Cardiac muscle cell (in vitro differentiated cells and primary cell): ENCODE results near the gene ADAMTS3. TPM values are rescaled to one million over a fixed set of nuclear protein-coding genes. Genes with fewer than 3 reads are reported as not detected.

Experiments used
- DNase-seq, 2 donors: peaks; one replicate each; pipeline versions ENCODE4 v3.0.0 to v3.0.0-alpha.2; 2010 to 2017; ENCODE audit warnings: low read depth in 1 of 2, low spot score in 1 of 2
- H3K27ac ChIP-seq: fragments of 200-600 bp; sonication (generic); 2 replicates; pipeline ENCODE4 v1.5.1; 2016
- H3K27me3 ChIP-seq: fragments of 200-600 bp; sonication (generic); 2 replicates; pipeline ENCODE4 v1.6.0; 2016; ENCODE audit warnings: control low read depth
- H3K36me3 ChIP-seq: fragments of 200-600 bp; sonication (generic); 2 replicates; pipeline ENCODE4 v1.5.1; 2016; ENCODE audit warnings: control low read depth
- H3K4me1 ChIP-seq: fragments of 200-600 bp; sonication (generic); 2 replicates; pipeline ENCODE4 v1.8.1; 2017; ENCODE audit warnings: low read depth, mild to moderate bottlenecking, mixed run types
- H3K4me3 ChIP-seq: fragments of 200-600 bp; sonication (generic); 2 replicates; pipeline ENCODE4 v1.5.1; 2016; ENCODE audit warnings: mild to moderate bottlenecking
- H3K9me3 ChIP-seq: fragments of 200-600 bp; sonication (generic); 2 replicates; pipeline ENCODE4 v1.5.1; 2017; ENCODE audit warnings: low read depth, mild to moderate bottlenecking, control low read depth
- polyA plus RNA-seq: library from polyadenylated mRNA; unstranded; fragments of >200 nt; fragmentation: Nextera tagmentation; extraction: Ambion mirVana; gene quantifications from 2 replicates; pipeline ENCODE4 v1.2.1, GENCODE V29; 2016
- total RNA-seq: library from RNA; depleted of rRNA; stranded (reverse); fragments of >200 nt; gene quantifications from 2 replicates; pipeline ENCODE4 v1.2.3, GENCODE V29; 2016
- TF ChIP-seq, protein P1 (sequence below): IDR thresholded peaks from 2 replicates; pipeline ENCODE4 v1.5.1; 2012; ENCODE audit warnings: low read depth, mild to moderate bottlenecking, low read length

Gene ADAMTS3
- 11.4 and 14.7 TPM in 2 replicates for total RNA-seq
- polyA plus RNA-seq, result 1.2 and 3.3 TPM in 2 replicates

DNA sequence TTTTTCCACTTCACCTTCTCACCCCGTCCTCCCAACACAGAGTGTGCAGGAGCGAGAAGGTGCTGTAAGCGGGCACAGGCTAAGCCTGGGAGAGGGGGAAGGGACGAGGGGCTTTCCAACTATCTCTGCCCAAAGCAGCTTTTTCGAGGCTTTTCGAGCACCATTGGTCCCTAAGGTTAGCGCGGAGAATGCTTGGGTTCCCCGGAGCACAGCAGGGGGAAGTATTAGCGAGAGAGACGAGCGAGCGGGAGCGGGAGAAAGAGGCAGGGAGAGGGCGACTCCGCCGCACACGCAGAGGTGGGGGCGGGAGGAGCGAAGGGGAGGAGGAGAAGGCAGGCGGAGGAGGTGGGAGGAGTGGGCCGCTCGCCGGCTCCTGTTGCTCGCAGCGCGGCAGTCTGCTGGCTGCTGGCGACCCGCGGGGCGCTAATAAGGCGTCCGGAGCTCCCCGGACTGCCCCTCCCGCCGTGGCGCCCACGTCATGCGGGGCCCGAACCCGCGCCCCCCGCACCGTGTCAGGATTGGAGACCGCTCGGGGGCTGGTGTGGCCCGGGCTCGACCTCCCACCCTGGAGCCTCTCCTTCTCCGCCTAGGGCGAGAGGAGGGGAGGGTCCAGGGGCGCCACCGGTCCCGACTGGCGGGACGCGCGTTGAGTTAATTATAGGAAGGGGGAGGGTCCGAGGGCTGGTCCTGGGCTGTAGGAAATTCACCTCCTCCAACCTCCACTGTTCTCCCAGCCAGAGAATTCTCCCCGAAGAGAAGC, at the start of gene ADAMTS3:
TSS of gene ADAMTS3 (minus strand) at position 263 of the 760 bp plus-strand sequence. CDS start 459 bp downstream, outside the sequence.
- H3K9me3 ChIP-seq, result no peaks in the 10 kb centered on the region
- TF ChIP-seq, protein P1, sequence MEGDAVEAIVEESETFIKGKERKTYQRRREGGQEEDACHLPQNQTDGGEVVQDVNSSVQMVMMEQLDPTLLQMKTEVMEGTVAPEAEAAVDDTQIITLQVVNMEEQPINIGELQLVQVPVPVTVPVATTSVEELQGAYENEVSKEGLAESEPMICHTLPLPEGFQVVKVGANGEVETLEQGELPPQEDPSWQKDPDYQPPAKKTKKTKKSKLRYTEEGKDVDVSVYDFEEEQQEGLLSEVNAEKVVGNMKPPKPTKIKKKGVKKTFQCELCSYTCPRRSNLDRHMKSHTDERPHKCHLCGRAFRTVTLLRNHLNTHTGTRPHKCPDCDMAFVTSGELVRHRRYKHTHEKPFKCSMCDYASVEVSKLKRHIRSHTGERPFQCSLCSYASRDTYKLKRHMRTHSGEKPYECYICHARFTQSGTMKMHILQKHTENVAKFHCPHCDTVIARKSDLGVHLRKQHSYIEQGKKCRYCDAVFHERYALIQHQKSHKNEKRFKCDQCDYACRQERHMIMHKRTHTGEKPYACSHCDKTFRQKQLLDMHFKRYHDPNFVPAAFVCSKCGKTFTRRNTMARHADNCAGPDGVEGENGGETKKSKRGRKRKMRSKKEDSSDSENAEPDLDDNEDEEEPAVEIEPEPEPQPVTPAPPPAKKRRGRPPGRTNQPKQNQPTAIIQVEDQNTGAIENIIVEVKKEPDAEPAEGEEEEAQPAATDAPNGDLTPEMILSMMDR, result no peak
- DNase-seq, result peak; percentile 86 to 93

DNA sequence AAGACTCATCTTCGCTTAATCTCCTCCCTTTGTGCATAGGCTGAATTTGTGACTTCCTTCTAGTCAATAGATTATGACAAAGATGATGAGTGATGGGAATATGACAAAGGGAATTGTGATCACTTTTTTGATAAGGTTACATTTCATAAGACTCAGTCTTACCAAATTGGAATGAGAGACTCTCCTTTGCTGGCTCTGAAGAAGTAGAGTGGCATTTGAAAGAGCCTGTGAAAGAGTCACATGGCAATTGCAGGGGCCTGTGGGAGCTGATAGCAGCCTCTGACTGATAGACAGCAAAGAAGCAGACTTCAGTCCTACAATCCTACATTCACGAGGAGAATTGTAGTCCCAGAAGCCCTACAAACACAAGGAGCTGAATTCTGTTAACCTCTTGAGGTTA, 44.9 kb upstream of the ADAMTS3 start:
- peaks cover 7% of the 10 kb centered on the region for H3K4me1 ChIP-seq
- TF ChIP-seq, protein P1, result no peak

More for the DNA sequence above, at the start of gene ADAMTS3:
- peaks cover 24% of the 10 kb centered on the region for H3K4me1 ChIP-seq
- H3K27me3 ChIP-seq, result no peaks in the 10 kb centered on the region
- no peaks in the 10 kb centered on the region for H3K36me3 ChIP-seq
- peak within 1 kb of the TSS; percentile 93 for H3K27ac ChIP-seq
- H3K4me3 ChIP-seq, result peak within 1 kb of the TSS; percentile 80

GRCh38 chr4:72606751-72607150, 37.7 kb upstream of the ADAMTS3 start:
- no peak overlapping the region for H3K4me3 ChIP-seq
- H3K27ac ChIP-seq, result no peak overlapping the region
- DNase-seq, result no peak
- H3K4me1 ChIP-seq, result no peaks in the 10 kb centered on the region
- no peaks in the 10 kb centered on the region for H3K36me3 ChIP-seq
- no peaks in the 10 kb centered on the region for H3K9me3 ChIP-seq
- TF ChIP-seq, protein P1, result no peak
- H3K27me3 ChIP-seq, result no peaks in the 10 kb centered on the region

More for the DNA sequence above, 44.9 kb upstream of the ADAMTS3 start:
- no peaks in the 10 kb centered on the region for H3K36me3 ChIP-seq
- peak in 1 of 2 donors; percentile 25 for DNase-seq
- no peaks in the 10 kb centered on the region for H3K9me3 ChIP-seq
- H3K27me3 ChIP-seq, result no peaks in the 10 kb centered on the region
- H3K27ac ChIP-seq, result peak overlapping the region; percentile 94
- H3K4me3 ChIP-seq, result no peak overlapping the region

DNA sequence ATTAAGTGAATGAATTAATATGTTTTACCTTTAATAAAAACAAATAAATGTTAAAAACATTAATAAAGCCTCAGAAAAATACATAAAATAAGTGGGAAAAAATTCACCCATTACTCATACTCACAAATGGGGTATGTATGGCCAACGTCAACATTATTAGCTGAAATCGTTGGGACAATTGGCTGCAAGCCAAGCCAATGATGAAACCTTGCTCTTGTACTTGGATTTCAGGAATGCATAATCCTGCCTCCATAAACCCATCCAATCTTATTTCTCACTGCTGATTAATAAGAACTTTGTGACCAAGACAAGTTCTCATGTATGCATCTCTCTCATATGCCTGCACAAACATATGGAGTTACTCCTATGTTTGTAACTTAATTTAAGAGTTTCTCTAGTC, 35.3 kb upstream of the ADAMTS3 start:
- H3K4me1 ChIP-seq, result no peaks in the 10 kb centered on the region
- no peaks in the 10 kb centered on the region for H3K36me3 ChIP-seq
- H3K4me3 ChIP-seq, result no peak overlapping the region
- DNase-seq, result peak in 1 of 2 donors; percentile 62
- no peaks in the 10 kb centered on the region for H3K27me3 ChIP-seq
- no peak overlapping the region for H3K27ac ChIP-seq
- TF ChIP-seq, protein P1, result no peak
- H3K9me3 ChIP-seq, result no peaks in the 10 kb centered on the region

DNA sequence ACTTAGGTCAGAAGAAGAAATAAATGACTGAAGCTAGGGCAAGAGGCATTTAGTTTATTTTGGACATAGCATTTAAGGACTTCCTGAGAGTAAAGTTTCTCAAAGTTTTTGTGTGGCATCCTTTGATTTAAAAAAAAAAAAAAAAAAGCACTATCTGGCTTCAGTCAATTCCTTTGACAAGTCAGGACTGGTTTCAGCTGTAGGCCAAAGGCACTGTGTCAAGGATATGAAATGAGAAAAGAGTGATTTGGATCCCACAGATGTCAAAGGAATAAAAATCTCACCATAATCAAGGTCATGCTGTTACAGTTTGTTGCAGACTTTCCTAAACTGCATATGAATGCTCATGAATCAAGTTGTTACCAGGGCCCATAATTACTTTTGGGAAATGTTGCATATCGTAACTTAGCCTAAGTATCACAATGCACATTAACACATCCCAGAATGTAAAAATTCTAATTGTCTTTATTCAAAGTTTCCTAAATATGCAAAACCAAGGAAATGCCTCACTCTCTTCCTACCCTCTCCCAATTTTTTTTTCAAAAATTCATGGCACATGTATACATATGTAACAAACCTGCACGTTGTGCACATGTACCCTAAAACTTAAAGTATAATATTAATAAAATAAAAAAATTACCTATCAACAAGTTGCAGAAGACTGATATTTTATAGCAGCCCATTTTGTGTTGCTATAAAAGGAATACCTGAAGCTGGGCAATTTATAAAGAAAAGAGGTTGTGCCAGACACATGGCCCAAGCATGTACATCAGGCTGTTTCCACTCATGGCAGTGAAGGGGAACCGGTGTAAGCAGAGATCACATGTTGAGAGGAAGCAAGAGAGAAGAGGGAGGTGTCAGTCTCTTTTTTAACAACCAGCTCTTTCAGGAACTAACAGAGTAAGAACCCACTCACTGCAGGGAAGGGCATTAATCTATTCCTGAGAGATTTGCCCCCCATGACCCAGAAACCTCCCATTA, 33.7 kb upstream of the ADAMTS3 start:
- Histone ChIP-seq H3K27ac (no peak overlapping the region), H3K36me3 (no peaks in the 10 kb centered on the region), H3K9me3 (no peaks in the 10 kb centered on the region), H3K4me1 (no peaks in the 10 kb centered on the region), H3K4me3 (no peak overlapping the region), H3K27me3 (no peaks in the 10 kb centered on the region)
- no peak for DNase-seq
- TF ChIP-seq, protein P1, result no peak
